ENCODE results near the gene FBXW2. TPM values are rescaled to one million over a fixed set of nuclear protein-coding genes. Genes with fewer than 3 reads are reported as not detected.
A peak's percentile ranks its signal among the peaks of the same experiment; 100 is the strongest.

The FBXW2 gene
- total RNA-seq, 1 donor: 36.9 TPM

DNA sequence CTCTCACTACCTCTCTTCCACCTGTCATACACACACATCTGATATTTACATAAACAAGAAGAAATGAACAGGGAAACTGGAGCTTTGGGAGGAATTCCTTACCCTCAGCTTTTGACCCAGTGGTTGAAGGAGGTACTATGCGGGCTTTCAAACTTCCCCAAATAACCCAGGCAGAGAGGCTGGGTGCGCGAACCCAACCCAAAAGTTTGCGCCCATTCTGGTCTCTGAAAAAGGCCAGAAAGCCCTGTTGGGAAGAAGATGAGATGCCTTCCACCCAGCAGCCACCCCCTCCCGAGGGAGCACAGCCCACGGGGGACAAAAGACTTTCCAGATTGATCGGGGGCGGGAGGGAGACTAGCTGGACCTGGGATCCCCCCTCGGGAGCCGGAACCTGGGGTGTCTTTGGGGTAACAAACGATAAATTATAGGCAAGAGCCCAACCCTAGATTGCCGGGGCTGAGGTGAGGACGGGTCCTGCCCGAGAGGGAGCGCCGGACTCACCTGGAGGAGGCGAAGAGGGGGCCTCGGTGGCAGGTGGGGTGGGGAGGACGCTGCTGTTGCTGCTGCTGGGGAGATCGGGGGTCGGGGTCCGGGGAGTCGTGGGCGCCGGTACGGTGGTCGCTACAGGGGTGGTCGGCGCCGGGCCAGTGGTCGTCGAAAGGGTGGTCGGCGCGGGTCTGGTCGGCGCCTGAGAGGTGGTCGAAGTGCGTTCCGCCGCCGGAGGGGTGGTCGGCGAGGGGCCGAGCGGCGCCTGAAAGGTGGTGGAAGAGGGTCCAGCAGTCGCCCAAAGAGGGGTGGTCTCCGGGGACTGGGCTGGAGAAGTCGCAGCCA is 79.7 kb downstream of the FBXW2 start:
- DNase-seq (ENCODE audit: insufficient read length, low spot score, missing footprints): peak; percentile 81
- peak overlapping the region; percentile 88 for H3K4me3 ChIP-seq (ENCODE audit: insufficient read depth, low read length)
- H4K20me1 ChIP-seq (ENCODE audit: insufficient read depth, low read length): no peaks in the 10 kb centered on the region
- H3K36me3 ChIP-seq (ENCODE audit: insufficient read depth, low read length): no peaks in the 10 kb centered on the region
- H3K4me2 ChIP-seq (ENCODE audit: insufficient read depth, low read length): peak overlapping the region; percentile 83
- no peaks in the 10 kb centered on the region for H3K9me3 ChIP-seq (ENCODE audit: low read depth, low read length)
- H3K27ac ChIP-seq (ENCODE audit: low read depth, low read length): peak overlapping the region; percentile 11
- H3K79me2 ChIP-seq (ENCODE audit: insufficient read depth, low read length): peaks cover 46% of the 10 kb centered on the region
- no peaks in the 10 kb centered on the region for H3K27me3 ChIP-seq (ENCODE audit: insufficient read depth, low read length)
- TF ChIP-seq, protein P1, sequence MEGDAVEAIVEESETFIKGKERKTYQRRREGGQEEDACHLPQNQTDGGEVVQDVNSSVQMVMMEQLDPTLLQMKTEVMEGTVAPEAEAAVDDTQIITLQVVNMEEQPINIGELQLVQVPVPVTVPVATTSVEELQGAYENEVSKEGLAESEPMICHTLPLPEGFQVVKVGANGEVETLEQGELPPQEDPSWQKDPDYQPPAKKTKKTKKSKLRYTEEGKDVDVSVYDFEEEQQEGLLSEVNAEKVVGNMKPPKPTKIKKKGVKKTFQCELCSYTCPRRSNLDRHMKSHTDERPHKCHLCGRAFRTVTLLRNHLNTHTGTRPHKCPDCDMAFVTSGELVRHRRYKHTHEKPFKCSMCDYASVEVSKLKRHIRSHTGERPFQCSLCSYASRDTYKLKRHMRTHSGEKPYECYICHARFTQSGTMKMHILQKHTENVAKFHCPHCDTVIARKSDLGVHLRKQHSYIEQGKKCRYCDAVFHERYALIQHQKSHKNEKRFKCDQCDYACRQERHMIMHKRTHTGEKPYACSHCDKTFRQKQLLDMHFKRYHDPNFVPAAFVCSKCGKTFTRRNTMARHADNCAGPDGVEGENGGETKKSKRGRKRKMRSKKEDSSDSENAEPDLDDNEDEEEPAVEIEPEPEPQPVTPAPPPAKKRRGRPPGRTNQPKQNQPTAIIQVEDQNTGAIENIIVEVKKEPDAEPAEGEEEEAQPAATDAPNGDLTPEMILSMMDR (IDR thresholded peaks at IDR 0.05; ENCODE audit: extremely low read depth, low read depth, low read length): peak; percentile 26
- H2AFZ ChIP-seq (ENCODE audit: low read length): peak overlapping the region; percentile 67
- peaks cover 42% of the 10 kb centered on the region for H3K4me1 ChIP-seq (ENCODE audit: insufficient read depth, low read length)

GRCh38 chr9:120712539-120713031 is 80.6 kb downstream of the FBXW2 start:
- H3K4me3 ChIP-seq (ENCODE audit: insufficient read depth, low read length): peak overlapping the region; percentile 88
- H3K4me2 ChIP-seq (ENCODE audit: insufficient read depth, low read length): peak overlapping the region; percentile 83
- H2AFZ ChIP-seq (ENCODE audit: low read length): peak overlapping the region; percentile 66
- no peak for DNase-seq (ENCODE audit: insufficient read length, low spot score, missing footprints)
- H3K36me3 ChIP-seq (ENCODE audit: insufficient read depth, low read length): no peaks in the 10 kb centered on the region
- no peaks in the 10 kb centered on the region for H3K9me3 ChIP-seq (ENCODE audit: low read depth, low read length)
- H3K27ac ChIP-seq (ENCODE audit: low read depth, low read length): peak overlapping the region; percentile 46
- H3K4me1 ChIP-seq (ENCODE audit: insufficient read depth, low read length): peaks cover 42% of the 10 kb centered on the region
- H4K20me1 ChIP-seq (ENCODE audit: insufficient read depth, low read length): no peaks in the 10 kb centered on the region
- no peaks in the 10 kb centered on the region for H3K27me3 ChIP-seq (ENCODE audit: insufficient read depth, low read length)
- TF ChIP-seq, protein P1 (IDR thresholded peaks at IDR 0.05; ENCODE audit: extremely low read depth, low read depth, low read length): no peak
- H3K79me2 ChIP-seq (ENCODE audit: insufficient read depth, low read length): peaks cover 52% of the 10 kb centered on the region

GRCh38 chr9:120711841-120712538 is 81.2 kb downstream of the FBXW2 start:
- Histone ChIP-seq H2AFZ (ENCODE audit: low read length) (peak overlapping the region; percentile 66), H4K20me1 (ENCODE audit: insufficient read depth, low read length) (no peaks in the 10 kb centered on the region), H3K27ac (ENCODE audit: low read depth, low read length) (peak overlapping the region; percentile 46), H3K27me3 (ENCODE audit: insufficient read depth, low read length) (no peaks in the 10 kb centered on the region), H3K79me2 (ENCODE audit: insufficient read depth, low read length) (peaks cover 55% of the 10 kb centered on the region), H3K9me3 (ENCODE audit: low read depth, low read length) (no peaks in the 10 kb centered on the region), H3K4me1 (ENCODE audit: insufficient read depth, low read length) (peaks cover 42% of the 10 kb centered on the region), H3K36me3 (ENCODE audit: insufficient read depth, low read length) (no peaks in the 10 kb centered on the region), H3K4me3 (ENCODE audit: insufficient read depth, low read length) (peak overlapping the region; percentile 88), H3K4me2 (ENCODE audit: insufficient read depth, low read length) (peak overlapping the region; percentile 83)
- TF ChIP-seq, protein P1 (IDR thresholded peaks at IDR 0.05; ENCODE audit: extremely low read depth, low read depth, low read length): no peak
- DNase-seq (ENCODE audit: insufficient read length, low spot score, missing footprints): no peak

GRCh38 chr9:120711354-120711753 is 81.9 kb downstream of the FBXW2 start:
- Histone ChIP-seq H3K9me3 (ENCODE audit: low read depth, low read length) (no peaks in the 10 kb centered on the region), H4K20me1 (ENCODE audit: insufficient read depth, low read length) (no peaks in the 10 kb centered on the region), H3K79me2 (ENCODE audit: insufficient read depth, low read length) (peaks cover 59% of the 10 kb centered on the region), H3K4me1 (ENCODE audit: insufficient read depth, low read length) (peaks cover 42% of the 10 kb centered on the region), H3K36me3 (ENCODE audit: insufficient read depth, low read length) (no peaks in the 10 kb centered on the region), H3K4me3 (ENCODE audit: insufficient read depth, low read length) (peak overlapping the region; percentile 88), H3K27me3 (ENCODE audit: insufficient read depth, low read length) (no peaks in the 10 kb centered on the region), H2AFZ (ENCODE audit: low read length) (no peak overlapping the region), H3K4me2 (ENCODE audit: insufficient read depth, low read length) (peak overlapping the region; percentile 83), H3K27ac (ENCODE audit: low read depth, low read length) (peak overlapping the region; percentile 38)
- TF ChIP-seq, protein P1 (IDR thresholded peaks at IDR 0.05; ENCODE audit: extremely low read depth, low read depth, low read length): no peak
- peak; percentile 73 for DNase-seq (ENCODE audit: insufficient read length, low spot score, missing footprints)
